ENCODE results near the gene KYAT1. TPM values are rescaled to one million over a fixed set of nuclear protein-coding genes. Genes with fewer than 3 reads are reported as not detected.

Gene KYAT1
- total RNA-seq, 1 experiment from 2014 or later = 9.6 TPM

- DNase-seq (ENCODE audit: low read depth) = no peak
These were observed 41.2 kb downstream of the KYAT1 start for GRCh38 chr9:128840524-128840923.

- DNase-seq (ENCODE audit: low read depth) = no peak
These were observed 43.4 kb downstream of the KYAT1 start for GRCh38 chr9:128838338-128838737.

- no peak for DNase-seq (ENCODE audit: low read depth)
These were observed 45.1 kb downstream of the KYAT1 start for GRCh38 chr9:128836509-128837145.

- DNase-seq (ENCODE audit: low read depth) = no peak
These were observed 46.2 kb downstream of the KYAT1 start for GRCh38 chr9:128835246-128836210.

- DNase-seq (ENCODE audit: low read depth) = no peak
These were observed 48.1 kb downstream of the KYAT1 start for GRCh38 chr9:128833696-128834095.

- peak; percentile 87 for DNase-seq (ENCODE audit: low read depth)
These were observed 52.1 kb downstream of the KYAT1 start, which contains the start of gene SPOUT1 for GRCh38 chr9:128829477-128830251. Gene SPOUT1, minus strand, starts transcription at chr9:128829794. Its CDS starts 14 bp downstream, at chr9:128829780.

GRCh38 chr9:128828719-128829452, 52.9 kb downstream of the KYAT1 start:
- no peak for DNase-seq (ENCODE audit: low read depth)

- no peak for DNase-seq (ENCODE audit: low read depth)
These were observed 53.5 kb downstream of the KYAT1 start for GRCh38 chr9:128828267-128828666.

- no peak for DNase-seq (ENCODE audit: low read depth)
These were observed 55.6 kb downstream of the KYAT1 start for GRCh38 chr9:128825923-128826700.

GRCh38 chr9:128824911-128825310, 56.8 kb downstream of the KYAT1 start:
- DNase-seq (ENCODE audit: low read depth) = no peak

GRCh38 chr9:128823903-128824406, 57.8 kb downstream of the KYAT1 start:
- DNase-seq (ENCODE audit: low read depth) = no peak

- DNase-seq (ENCODE audit: low read depth) = no peak
These were observed 58.3 kb downstream of the KYAT1 start for GRCh38 chr9:128823362-128823902.

GRCh38 chr9:128822407-128823042, 59.2 kb downstream of the KYAT1 start:
- DNase-seq (ENCODE audit: low read depth) = no peak

GRCh38 chr9:128821584-128822406, 60.0 kb downstream of the KYAT1 start:
- DNase-seq (ENCODE audit: low read depth) = no peak

- DNase-seq (ENCODE audit: low read depth) = no peak
These were observed 60.8 kb downstream of the KYAT1 start for GRCh38 chr9:128820665-128821583.

GRCh38 chr9:128819716-128820664, 61.8 kb downstream of the KYAT1 start:
- DNase-seq (ENCODE audit: low read depth) = peak; percentile 51

All from RPMI7951 (cell line).